Eye (tissue), 1 donor: Measurements from ENCODE around the gene SLC30A10.
"Not testable (repeated sequence)": the region's sequence is repeated elsewhere in the genome, so short reads cannot be mapped to it uniquely, and the experiment has no call there.

ENCODE experiments used
- DNase-seq: peaks from one replicate; pipeline ENCODE4 v3.0.0-alpha.2; 2015

Gene SLC30A10

DNA sequence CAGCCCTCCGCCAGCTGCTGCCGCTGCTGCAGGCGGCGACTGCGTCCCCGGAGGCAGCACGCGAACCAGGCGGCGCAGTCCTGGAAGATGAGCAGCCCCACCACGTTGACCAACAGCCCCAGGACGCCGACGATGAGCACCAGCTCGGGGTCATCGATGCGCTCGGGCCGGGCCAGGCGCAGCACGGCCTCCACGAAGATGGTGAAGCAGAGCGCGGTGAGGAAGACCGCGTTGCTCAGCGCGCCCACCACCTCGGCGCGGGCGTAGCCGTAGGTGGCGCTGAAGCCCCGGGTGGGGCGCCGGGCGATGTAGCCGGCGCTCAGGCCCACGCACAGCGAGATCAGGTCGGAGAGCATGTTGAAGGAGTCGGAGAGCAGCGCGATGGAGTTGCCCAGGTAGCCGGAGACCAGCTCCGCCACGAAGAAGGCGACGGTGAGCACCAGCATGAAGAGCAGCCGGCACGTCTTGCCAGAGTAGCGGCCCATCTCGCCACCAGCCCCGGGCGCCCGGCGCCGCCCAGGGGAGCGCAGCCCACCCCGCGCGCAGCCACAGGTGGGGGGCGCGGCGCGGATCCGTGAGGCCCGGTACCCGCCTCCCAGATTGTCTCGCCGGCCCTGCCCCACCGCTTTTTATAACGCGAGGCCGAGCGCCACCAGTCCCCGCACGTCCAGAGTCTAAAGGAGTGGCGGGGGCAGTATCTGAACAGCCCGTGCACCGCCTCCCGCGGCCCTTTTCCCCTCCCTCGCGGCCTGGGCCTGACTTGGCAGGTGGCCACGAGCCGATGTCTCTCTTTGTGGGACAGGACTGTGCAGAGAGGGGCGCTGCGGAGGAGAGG lies at the start of gene SLC30A10:
TSS of gene SLC30A10 (minus strand) at position 602 of the 835 bp plus-strand sequence. CDS start at position 485, 117 bp downstream.
- DNase-seq = peak; percentile 82

- DNase-seq = no peak
Measured at GRCh38 chr1:219973213-219973612, 44.9 kb upstream of the SLC30A10 start.

DNA sequence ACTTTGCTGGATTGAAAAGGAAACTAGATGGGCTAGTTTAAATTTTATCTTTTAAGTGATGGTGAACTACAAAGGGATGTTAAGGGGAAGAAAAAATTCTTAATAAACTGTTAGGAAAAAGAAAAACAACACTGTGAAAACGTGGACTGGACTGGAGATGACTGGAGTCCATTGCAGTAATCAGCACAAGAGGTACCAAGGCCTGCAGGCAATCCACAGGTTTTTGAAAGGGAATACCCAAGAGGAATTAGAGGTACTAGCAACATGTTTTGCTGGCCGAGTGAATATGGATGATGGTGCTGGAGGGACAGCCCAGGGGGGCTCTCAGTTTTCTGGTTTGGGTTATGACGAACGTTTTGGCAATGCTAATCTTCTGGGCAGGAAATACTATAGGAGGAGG lies 39.0 kb upstream of the SLC30A10 start:
- no peak for DNase-seq

DNA sequence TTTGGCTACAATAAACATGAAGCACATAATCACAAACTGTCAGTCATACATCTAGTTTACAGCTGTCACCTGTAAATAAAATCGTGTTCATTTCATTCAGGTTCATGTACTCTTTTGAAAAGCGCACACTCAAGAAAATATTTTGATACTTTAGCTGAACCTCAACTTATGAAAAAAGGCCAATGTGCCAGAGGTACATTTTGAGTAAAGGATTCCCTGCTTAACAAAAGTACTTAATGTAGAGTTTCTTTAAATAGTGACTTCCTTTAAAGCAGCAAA lies 37.7 kb upstream of the SLC30A10 start:
- DNase-seq = no peak

GRCh38 chr1:219965285-219966070 lies 37.1 kb upstream of the SLC30A10 start:
- DNase-seq = no peak

DNA sequence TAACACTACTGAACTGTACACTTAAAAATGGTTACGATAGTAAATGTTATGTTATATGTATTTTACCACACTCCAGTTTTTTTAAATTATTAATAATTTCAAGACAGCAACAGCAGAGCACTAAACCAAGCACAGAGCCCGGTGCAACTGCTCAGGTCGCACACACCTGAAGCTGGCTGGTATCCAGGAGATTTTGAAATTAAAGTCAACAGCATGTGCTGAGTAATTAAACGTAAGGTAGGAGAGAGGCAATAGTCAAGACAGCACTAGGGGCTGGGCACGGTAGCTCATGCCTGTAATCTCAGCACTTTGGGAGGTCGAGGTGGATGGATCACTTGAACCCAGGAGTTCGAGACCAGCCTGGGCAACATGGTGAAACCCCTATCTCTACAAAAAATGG lies 35.1 kb upstream of the SLC30A10 start:
- no peak for DNase-seq

DNA sequence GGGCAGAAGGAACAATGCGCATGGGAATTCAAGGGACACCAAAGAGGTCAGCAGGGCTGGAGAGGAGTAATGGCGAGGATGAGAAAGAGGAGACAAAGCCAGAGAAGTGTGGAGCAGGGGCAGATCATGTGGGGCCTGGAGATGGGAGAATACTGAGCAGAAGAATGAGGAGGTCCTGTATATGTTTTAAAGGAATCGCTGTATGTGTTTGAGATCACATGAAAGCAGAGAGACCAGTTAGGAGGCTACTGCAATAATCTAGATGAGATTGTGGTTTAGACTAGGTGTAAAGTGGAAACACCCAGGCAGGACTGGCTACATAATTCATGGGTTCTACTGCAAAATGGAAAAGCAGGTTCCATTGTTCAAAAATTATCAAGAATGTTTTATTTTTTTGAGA lies 33.3 kb upstream of the SLC30A10 start:
- no peak for DNase-seq

GRCh38 chr1:219959540-219960203 lies 31.3 kb upstream of the SLC30A10 start:
- DNase-seq = peak; percentile 22

- DNase-seq = no peak
Measured at GRCh38 chr1:219958875-219959417, 30.6 kb upstream of the SLC30A10 start.

DNA sequence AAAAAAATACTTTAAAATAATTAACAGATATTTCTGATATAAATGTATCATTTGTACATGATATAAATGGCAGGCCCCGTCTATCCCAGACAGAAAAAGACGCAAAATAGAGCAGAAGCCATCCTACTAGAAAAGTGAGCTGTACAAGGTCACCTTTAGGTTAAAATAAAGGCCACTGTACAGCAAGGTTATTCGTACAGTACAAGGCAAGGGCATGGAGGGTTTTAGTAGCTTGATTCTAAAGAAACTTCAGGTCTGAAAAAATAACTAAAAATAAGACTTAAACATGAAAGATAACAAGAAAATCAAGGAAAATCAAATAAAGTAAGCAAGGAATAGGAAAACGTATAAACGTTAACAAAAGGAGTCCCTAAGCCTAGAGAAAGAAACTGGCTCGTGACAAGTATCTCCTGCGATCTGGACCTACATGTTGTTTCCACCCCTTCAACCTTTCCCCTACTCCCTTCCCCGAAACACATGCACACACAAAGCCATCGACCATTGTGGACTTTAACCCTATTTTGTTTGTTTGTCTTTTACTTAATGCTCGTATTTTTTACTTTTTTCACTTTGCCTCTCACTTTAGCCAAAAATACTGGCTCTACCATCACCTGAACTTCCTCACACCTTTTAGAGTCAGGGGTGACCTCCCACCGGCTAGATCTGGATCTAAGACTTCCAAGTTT lies 26.5 kb upstream of the SLC30A10 start:
- no peak for DNase-seq

GRCh38 chr1:219954052-219954451 lies 25.7 kb upstream of the SLC30A10 start:
- DNase-seq = no peak

GRCh38 chr1:219952361-219952760 lies 24.0 kb upstream of the SLC30A10 start:
- no peak for DNase-seq

DNA sequence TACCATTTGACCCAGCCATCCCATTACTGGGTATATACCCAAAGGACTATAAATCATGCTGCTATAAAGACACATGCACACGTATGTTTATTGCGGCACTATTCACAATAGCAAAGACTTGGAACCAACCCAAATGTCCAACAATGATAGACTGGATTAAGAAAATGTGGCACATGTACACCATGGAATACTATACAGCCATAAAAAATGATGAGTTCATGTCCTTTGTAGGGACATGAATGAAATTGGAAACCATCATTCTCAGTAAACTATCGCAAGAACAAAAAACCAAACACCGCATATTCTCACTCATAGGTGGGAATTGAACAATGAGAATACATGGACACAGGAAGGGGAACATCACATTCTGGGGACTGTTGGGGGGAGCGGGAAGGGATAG lies 20.9 kb upstream of the SLC30A10 start:
- not testable (repeated sequence) for DNase-seq

- DNase-seq = not testable (repeated sequence)
Measured at GRCh38 chr1:219948766-219949165, 20.4 kb upstream of the SLC30A10 start.

DNA sequence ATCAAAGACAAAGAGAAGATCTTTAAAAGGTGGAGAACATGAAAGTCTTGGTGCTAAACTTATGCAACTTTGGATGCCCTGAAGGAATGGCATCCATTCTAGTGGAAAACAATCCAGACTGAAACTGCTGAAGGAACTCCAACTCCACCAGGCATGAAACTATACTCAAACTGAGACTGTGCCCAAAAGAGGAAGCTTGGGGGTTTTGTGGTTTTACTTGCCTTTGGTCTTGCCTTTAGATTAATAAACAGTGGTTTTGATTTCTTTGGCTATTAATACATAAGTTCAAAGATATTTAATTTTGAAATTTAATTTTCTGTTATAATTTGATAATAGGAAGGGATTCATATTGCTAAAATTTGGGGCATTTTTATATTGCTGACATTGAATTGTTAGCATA lies 17.4 kb upstream of the SLC30A10 start:
- no peak for DNase-seq

GRCh38 chr1:219941179-219942118 lies 13.1 kb upstream of the SLC30A10 start:
- no peak for DNase-seq

- DNase-seq = no peak
Measured at GRCh38 chr1:219940707-219941106, 12.3 kb upstream of the SLC30A10 start.

DNA sequence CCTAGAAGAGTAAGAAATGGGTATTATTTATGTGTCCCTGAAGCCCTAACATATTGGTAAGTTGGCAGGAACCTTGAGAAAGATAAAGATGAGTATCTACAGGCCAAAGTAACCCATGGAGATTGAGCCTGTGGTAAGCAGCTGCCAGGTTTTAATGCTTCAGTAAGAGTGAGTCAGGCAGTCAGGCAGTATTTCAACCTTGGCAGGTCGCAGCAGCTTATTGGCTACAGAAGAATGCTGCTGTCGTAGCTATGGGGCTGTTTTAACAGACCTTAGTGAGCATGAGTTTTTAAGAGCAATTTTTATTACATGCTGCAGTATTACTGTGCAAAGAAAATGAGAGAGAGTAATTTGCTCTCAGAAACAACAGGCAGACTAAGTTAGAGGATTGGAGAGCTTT lies 10.3 kb upstream of the SLC30A10 start:
- DNase-seq = no peak

GRCh38 chr1:219933763-219934162 lies 5.4 kb upstream of the SLC30A10 start:
- not testable (repeated sequence) for DNase-seq

DNA sequence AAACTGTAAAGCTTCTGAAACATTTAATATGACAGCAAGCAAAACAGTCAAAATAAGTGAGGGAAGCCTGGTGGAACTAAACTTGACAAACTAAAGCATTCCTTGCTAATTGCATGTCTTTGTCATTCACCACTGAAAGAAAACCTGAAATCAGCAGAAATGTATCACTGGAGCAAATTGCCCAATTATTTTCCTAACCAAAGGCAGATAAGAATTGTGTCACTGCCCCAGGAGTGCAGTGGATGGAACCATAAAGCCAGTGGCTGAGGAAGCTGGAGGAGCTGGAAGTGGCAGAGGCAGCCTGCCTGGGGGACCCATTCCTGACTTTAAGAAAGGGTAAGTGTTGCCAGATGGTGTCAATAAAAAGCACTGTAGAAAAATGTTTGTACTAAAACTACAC lies 2.7 kb upstream of the SLC30A10 start:
- peak; percentile 75 for DNase-seq

- DNase-seq = no peak
Measured at GRCh38 chr1:219928791-219929118, 398 bp upstream of the SLC30A10 start.
